Measurements from ENCODE around the gene RNF19B.

DNA sequence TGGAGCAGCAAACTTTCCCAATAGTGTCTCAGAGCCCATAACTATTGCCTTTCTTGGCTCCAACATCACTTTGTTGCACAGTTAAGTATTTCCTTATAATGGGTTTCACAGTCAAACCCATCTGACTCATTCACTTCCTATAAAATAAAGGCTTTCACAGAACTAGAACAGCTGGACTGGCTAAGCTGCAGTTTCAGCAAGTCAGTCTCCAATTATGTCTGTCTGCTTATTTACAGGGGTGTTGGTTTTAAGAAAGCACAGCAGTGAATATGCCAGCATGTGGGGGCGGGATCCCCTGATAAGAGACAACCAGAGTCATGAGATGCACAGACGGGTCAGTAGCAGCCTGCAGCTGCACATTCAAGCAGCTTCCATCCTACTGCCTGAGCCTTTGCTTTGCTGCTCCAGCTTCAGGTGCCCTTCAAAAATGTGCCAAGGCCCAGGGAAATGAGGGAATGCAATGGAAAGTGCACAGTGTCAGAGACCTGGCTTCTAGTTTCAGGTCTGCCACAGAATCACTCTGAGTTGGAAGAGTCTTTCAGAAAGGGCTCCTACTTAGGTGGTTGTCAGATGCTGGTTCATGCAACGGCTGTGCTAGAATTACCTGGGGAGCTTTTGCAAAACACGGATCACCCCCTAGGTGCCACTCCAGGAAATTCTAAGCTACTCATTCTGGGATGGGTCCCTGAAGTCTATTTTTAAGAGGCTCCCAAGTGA is 24.8 kb downstream of the RNF19B start:
- no peak for TF ChIP-seq CTCF (IDR thresholded peaks at IDR 0.05)
- TF ChIP-seq POLR2A (IDR thresholded peaks at IDR 0.05), result no peak

All from body of pancreas (tissue), 4 donors.